GM12878 (cell line): Measurements from ENCODE around the gene TSPEAR. TPM values are rescaled to one million over a fixed set of nuclear protein-coding genes. Genes with fewer than 3 reads are reported as not detected.

Experiments
- ATAC-seq: fragments of 200-7000 bp; cut with Tn5 transposase; 3 replicates; pipeline ENCODE4 v1.9.1; 2020; ENCODE audit warnings: mild to moderate bottlenecking, moderate library complexity
- BruUV-seq: library from RNA; stranded (reverse); fragments of 400-500 nt; replicated peaks from 2 replicates; lab custom pipeline; 2021; lab: Mats Ljungman, UMichigan
- CTCF ChIA-PET: fragments of 300-600 bp; sonication (Branson Sonifier 250); formaldehyde crosslinking; extraction: SDS; loops from one replicate; lab custom pipeline; 2021; ENCODE audit warnings: inconsistent platforms; lab: Yijun Ruan, JAX
- POLR2A ChIA-PET: fragments of 350-600 bp; formaldehyde crosslinking; extraction: SDS; loops from one replicate; lab custom pipeline; 2021; ENCODE audit warnings: inconsistent platforms; lab: Charles Lee
- RAD21 ChIA-PET: fragments of 300-600 bp; sonication (Branson Sonifier 250); formaldehyde crosslinking; loops from one replicate; lab custom pipeline; 2023; ENCODE audit warnings: antibody characterized with exemption; ENCODE audit not compliant: unreplicated experiment; lab: Charles Lee
- SMC1A ChIA-PET: fragments of 300-600 bp; sonication (Branson Sonifier 250); formaldehyde crosslinking; loops from one replicate; lab custom pipeline; 2023; ENCODE audit not compliant: unreplicated experiment, uncharacterized antibody; lab: Charles Lee
- DNase-seq: peaks from one replicate; pipeline ENCODE4 v3.0.0-alpha.2; 2011; ENCODE audit warnings: low read depth, low spot score
- FAIRE-seq: peaks from 3 replicates; lab custom pipeline; 2011; peaks lifted over from hg19 to GRCh38; lab: Jason Lieb, UNC
- H2AFZ ChIP-seq: 2 replicates; pipeline ENCODE4 v1.6.0; 2011; ENCODE audit warnings: low read depth, low read length, control low read depth; ENCODE audit not compliant: control insufficient read depth
- H3K27ac ChIP-seq: 2 replicates; pipeline ENCODE4 v1.5.1; 2011; ENCODE audit warnings: control low read depth; ENCODE audit not compliant: control insufficient read depth, insufficient read depth
- H3K27me3 ChIP-seq, 2 experiments: replicated peaks in 1 of 2; 2 replicates each; pipeline versions ENCODE4 v1.6.0 to v1.6.1; 2011; ENCODE audit warnings: low read length in 1 of 2; ENCODE audit not compliant: control insufficient read depth in 2 of 2, insufficient read depth in 2 of 2
- H3K36me3 ChIP-seq, 2 experiments: 2 replicates each; pipeline ENCODE4 v1.5.1; 2011; ENCODE audit warnings: low read length in 1 of 2; ENCODE audit not compliant: control insufficient read depth in 2 of 2, insufficient read depth in 2 of 2
- H3K4me1 ChIP-seq: 2 replicates; pipeline ENCODE4 v1.6.1; 2011; ENCODE audit warnings: mild to moderate bottlenecking, low read length, moderate library complexity, mixed read lengths; ENCODE audit not compliant: control insufficient read depth, insufficient read depth
- H3K4me2 ChIP-seq: 2 replicates; pipeline ENCODE4 v1.6.0; 2011; ENCODE audit warnings: control low read depth; ENCODE audit not compliant: control insufficient read depth, insufficient read depth
- H3K4me3 ChIP-seq: fragments of 200-600 bp; sonication (generic); 2 replicates; pipeline ENCODE4 v1.5.1; 2016
- H3K79me2 ChIP-seq: 2 replicates; pipeline ENCODE4 v1.6.0; 2011; ENCODE audit warnings: low read length; ENCODE audit not compliant: control insufficient read depth, insufficient read depth
- H3K9ac ChIP-seq: 2 replicates; pipeline ENCODE4 v1.8.0; 2011; ENCODE audit warnings: low read length, control low read depth, mixed read lengths; ENCODE audit not compliant: control insufficient read depth, insufficient read depth
- H3K9me3 ChIP-seq: replicated peaks from 3 replicates; pipeline ENCODE4 v1.5.1; 2011; ENCODE audit warnings: mild to moderate bottlenecking, low read length; ENCODE audit not compliant: control insufficient read depth, insufficient read depth
- H4K20me1 ChIP-seq: 2 replicates; pipeline ENCODE4 v1.6.0; 2011; ENCODE audit not compliant: control insufficient read depth, insufficient read depth
- GABPA ChIP-seq: IDR thresholded peaks from 2 replicates; pipeline ENCODE4 v1.6.1; 2014; ENCODE audit warnings: antibody characterized with exemption, low read depth, mild to moderate bottlenecking, inconsistent platforms
- HCFC1 ChIP-seq: fragments of 150-350 bp; IDR thresholded peaks from 2 replicates; pipeline ENCODE4 v1.6.1; 2014; ENCODE audit warnings: low read length
- HDAC6 ChIP-seq: fragments of 200-600 bp; sonication (generic); IDR thresholded peaks from one replicate; pipeline ENCODE4 v1.8.0; 2017; ENCODE audit warnings: antibody characterized with exemption; ENCODE audit not compliant: unreplicated experiment
- KAT2A ChIP-seq: conservative IDR thresholded peaks from 2 replicates; pipeline ENCODE4 v1.6.1; 2011; ENCODE audit warnings: low read depth, low read length; ENCODE audit not compliant: control insufficient read depth
- POU2F2 ChIP-seq: IDR thresholded peaks from 3 replicates; pipeline ENCODE4 v1.6.1; 2011; ENCODE audit warnings: low read depth, mild to moderate bottlenecking, low read length, borderline replicate concordance
- SPI1 ChIP-seq: IDR thresholded peaks from 2 replicates; pipeline ENCODE4 v1.6.1; 2011; ENCODE audit warnings: low read depth, mild to moderate bottlenecking, low read length, moderate library complexity, borderline replicate concordance; ENCODE audit not compliant: insufficient read depth
- TBL1XR1 ChIP-seq: IDR thresholded peaks from 2 replicates; pipeline ENCODE4 v1.6.1; 2012; ENCODE audit warnings: low read depth, low read length, improper control_type of control experiment
- WGBS: methylation state at CpG from one replicate; pipeline ENCODE4 v1.1.6; 2016; ENCODE audit warnings: low lambda C conversion rate; ENCODE audit not compliant: insufficient replicate concordance, insufficient coverage; ENCODE audit errors: missing lambda C conversion rate; 5-methylcytosine and 5-hydroxymethylcytosine counted together
- in situ Hi-C: fragments of 300-500 bp; cut with MboI; formaldehyde crosslinking; loops from 9 replicates; pipeline ENCODE4 v1.14.3; 2018; ENCODE audit warnings: mixed read lengths
- intact Hi-C: fragments of 100-400 bp; cut with micrococcal nuclease; formaldehyde crosslinking; loops from one replicate; pipeline ENCODE4 v1.14.2; 2022; ENCODE audit not compliant: unreplicated experiment
- polyA plus RNA-seq, 11 experiments: library from polyadenylated mRNA; depleted of rRNA in 4 of 11; unstranded in 6 of 11; stranded (reverse) in 5 of 11; fragments of >200 nt; fragmentation: Nextera tagmentation in 4 of 11; fragmentation: Illumina TruSeq in 1 of 11; extraction: Ambion mirVana in 4 of 11; extraction: Trizol in 1 of 11; gene quantifications; 1 replicate in 1 of 11; 2 replicates in 10 of 11; pipeline versions ENCODE4 v1.2.1 to v1.2.3, GENCODE V29; 2011 to 2016; ENCODE audit warnings: inconsistent platforms in 2 of 11, missing spikeins in 2 of 11, low read depth in 1 of 11
- total RNA-seq, 4 experiments: library from RNA; depleted of rRNA in 3 of 4; stranded (reverse); fragments of >200 nt in 3 of 4; fragmentation: Illumina TruSeq in 1 of 4; extraction: Trizol in 1 of 4; gene quantifications; 2 replicates each; pipeline versions ENCODE4 v1.2.1 to v1.2.3, GENCODE V29; 2013 to 2021
- TF ChIP-seq, protein P1 (sequence below): IDR thresholded peaks from 2 replicates; pipeline ENCODE4 v1.6.1; 2012; ENCODE audit warnings: low read depth, low read length, improper control_type of control experiment
- TF ChIP-seq, protein P2 (sequence below): fragments of 450-650 bp; IDR thresholded peaks from 2 replicates; pipeline ENCODE4 v1.6.1; 2016; ENCODE audit warnings: mild to moderate bottlenecking, moderate library complexity, borderline replicate concordance

Gene TSPEAR
- total and polyA plus RNA-seq, 10 of the 15 experiments (the other 5 are each of a cell fraction or from before 2014, with no cell fraction given): not detected

DNA sequence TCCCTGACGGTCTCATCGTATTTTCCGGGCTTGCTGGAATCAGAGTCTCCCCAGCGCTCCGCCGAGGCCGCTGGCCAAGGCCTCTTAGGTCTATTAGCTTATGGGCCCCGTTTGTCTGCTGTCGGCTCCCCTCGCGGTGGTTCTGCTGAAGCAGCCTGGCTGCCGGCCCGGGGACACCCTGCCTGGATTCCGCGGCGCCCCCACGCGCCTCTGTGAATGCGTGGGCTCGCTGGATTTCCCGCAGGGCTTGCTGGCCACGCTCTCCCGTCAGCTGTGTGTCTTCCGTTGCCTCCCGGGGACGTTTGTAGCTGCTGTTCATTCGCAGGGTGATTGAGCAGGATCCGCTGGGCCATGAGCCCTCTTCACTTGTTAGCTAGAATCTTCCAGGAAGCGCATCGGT is 247.6 kb downstream of the TSPEAR start (continued):
- TF ChIP-seq, protein P1, sequence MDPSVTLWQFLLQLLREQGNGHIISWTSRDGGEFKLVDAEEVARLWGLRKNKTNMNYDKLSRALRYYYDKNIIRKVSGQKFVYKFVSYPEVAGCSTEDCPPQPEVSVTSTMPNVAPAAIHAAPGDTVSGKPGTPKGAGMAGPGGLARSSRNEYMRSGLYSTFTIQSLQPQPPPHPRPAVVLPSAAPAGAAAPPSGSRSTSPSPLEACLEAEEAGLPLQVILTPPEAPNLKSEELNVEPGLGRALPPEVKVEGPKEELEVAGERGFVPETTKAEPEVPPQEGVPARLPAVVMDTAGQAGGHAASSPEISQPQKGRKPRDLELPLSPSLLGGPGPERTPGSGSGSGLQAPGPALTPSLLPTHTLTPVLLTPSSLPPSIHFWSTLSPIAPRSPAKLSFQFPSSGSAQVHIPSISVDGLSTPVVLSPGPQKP: no peak
- no peak for TF ChIP-seq POU2F2

DNA sequence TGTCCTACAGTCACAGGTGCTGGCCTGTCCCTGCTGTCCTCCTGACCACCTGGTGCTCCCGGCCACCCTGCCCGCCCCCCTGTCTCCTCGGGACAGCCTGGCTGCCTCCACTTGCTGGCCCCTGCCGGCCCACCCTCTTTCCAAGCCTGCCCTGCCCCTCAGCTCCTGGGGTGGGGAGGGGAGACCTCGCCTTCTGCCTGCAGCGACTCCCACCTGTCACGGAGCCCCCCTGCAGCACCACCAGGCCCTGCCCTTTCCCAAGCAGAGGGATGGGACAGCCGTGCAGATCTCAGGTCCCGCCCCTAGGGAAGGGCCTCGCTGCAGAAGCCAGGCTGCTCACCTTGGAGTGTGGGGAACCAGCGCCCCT is 248.6 kb downstream of the TSPEAR start:
- Histone ChIP-seq H3K36me3 (no peaks in the 10 kb centered on the region), H2AFZ (no peak overlapping the region), H3K9me3 (no peaks in the 10 kb centered on the region), H3K4me2 (no peak overlapping the region), H3K79me2 (no peaks in the 10 kb centered on the region), H3K4me1 (no peaks in the 10 kb centered on the region), H4K20me1 (no peaks in the 10 kb centered on the region), H3K27me3 (no peaks in the 10 kb centered on the region), H3K27ac (no peak overlapping the region), H3K9ac (no peak overlapping the region), H3K4me3 (no peak overlapping the region)
- 54% methylated on average over 11 of the region's 11 CpGs for WGBS
- in situ Hi-C loops (no loop called here), intact Hi-C loops (no loop called here)
- RAD21 ChIA-PET: no interaction called here
- FAIRE-seq: no peak
- ATAC-seq: no peak
- no peak for DNase-seq
- no peak for TF ChIP-seq TBL1XR1
- CTCF ChIA-PET: no interaction called here
- BruUV-seq: no TSS peak
- POLR2A ChIA-PET: no interaction called here
- SMC1A ChIA-PET: no interaction called here

DNA sequence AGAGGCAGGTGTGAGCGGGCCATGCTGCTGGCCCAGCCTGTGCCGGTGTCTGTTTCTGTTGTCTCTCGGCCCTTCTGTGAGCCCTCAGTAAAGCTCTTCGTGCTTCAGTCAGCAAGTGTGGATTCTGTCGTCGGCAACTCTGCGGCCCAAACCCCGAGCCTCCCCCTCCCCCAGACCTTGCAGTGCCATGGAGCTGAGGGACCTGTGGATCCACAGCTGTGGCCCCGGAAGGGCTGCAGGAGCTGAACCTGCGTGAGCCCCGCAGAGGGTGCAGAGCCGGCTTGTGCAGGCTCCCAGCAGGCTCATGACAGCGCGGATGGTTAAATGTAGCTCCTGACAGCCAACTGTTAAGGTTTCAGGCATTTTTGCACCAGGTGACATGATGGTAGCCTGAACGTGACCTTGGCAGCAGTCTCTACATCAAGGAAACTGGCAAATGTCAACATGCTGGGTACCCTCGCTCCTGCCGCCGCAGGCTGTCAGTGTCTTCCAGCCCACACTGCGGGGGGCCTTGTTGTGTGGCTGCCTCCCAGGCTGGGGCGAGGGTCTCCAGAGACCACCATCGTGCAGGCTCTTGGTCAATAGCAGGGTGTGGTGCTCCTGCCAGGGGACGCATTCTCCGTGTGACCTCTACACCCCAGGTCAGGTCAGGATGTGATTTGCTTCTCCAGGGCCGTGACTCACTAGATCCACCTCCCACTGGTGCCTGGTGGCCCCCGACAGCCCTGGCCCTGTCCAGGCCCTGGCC is 249.1 kb downstream of the TSPEAR start:
- WGBS: 71% methylated on average over 25 of the region's 25 CpGs
- no peak overlapping the region for H3K27ac ChIP-seq
- SMC1A ChIA-PET: no interaction called here

More for the DNA sequence above, 249.1 kb downstream of the TSPEAR start:
- no peak for TF ChIP-seq SPI1
- no peak for TF ChIP-seq GABPA
- no peak for TF ChIP-seq HDAC6
- TF ChIP-seq, protein P2, sequence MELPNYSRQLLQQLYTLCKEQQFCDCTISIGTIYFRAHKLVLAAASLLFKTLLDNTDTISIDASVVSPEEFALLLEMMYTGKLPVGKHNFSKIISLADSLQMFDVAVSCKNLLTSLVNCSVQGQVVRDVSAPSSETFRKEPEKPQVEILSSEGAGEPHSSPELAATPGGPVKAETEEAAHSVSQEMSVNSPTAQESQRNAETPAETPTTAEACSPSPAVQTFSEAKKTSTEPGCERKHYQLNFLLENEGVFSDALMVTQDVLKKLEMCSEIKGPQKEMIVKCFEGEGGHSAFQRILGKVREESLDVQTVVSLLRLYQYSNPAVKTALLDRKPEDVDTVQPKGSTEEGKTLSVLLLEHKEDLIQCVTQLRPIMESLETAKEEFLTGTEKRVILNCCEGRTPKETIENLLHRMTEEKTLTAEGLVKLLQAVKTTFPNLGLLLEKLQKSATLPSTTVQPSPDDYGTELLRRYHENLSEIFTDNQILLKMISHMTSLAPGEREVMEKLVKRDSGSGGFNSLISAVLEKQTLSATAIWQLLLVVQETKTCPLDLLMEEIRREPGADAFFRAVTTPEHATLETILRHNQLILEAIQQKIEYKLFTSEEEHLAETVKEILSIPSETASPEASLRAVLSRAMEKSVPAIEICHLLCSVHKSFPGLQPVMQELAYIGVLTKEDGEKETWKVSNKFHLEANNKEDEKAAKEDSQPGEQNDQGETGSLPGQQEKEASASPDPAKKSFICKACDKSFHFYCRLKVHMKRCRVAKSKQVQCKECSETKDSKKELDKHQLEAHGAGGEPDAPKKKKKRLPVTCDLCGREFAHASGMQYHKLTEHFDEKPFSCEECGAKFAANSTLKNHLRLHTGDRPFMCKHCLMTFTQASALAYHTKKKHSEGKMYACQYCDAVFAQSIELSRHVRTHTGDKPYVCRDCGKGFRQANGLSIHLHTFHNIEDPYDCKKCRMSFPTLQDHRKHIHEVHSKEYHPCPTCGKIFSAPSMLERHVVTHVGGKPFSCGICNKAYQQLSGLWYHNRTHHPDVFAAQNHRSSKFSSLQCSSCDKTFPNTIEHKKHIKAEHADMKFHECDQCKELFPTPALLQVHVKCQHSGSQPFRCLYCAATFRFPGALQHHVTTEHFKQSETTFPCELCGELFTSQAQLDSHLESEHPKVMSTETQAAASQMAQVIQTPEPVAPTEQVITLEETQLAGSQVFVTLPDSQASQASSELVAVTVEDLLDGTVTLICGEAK: no peak
- no peak for TF ChIP-seq HCFC1
- no peak for TF ChIP-seq KAT2A
- no peak for DNase-seq
- in situ Hi-C loops: no loop called here
- BruUV-seq: no TSS peak
- H3K9ac ChIP-seq: no peak overlapping the region
- ChIA-PET RAD21 (no interaction called here), CTCF (no interaction called here), POLR2A (no interaction called here)
- no peak overlapping the region for H2AFZ ChIP-seq
- no peak for FAIRE-seq
- no peaks in the 10 kb centered on the region for H3K4me1 ChIP-seq
- H3K79me2 ChIP-seq: no peaks in the 10 kb centered on the region
- no peak overlapping the region for H3K4me3 ChIP-seq
- no peaks in the 10 kb centered on the region for H3K27me3 ChIP-seq
- no peaks in the 10 kb centered on the region for H4K20me1 ChIP-seq
- no peaks in the 10 kb centered on the region for H3K9me3 ChIP-seq
- intact Hi-C loops: no loop called here
- no peak for ATAC-seq
- H3K36me3 ChIP-seq: no peaks in the 10 kb centered on the region
- no peak overlapping the region for H3K4me2 ChIP-seq
